Measurements from ENCODE around the gene USPL1.

Gene USPL1

GRCh38 chr13:30664689-30665275 lies 47.1 kb downstream of the USPL1 start:
- Histone ChIP-seq H3K4me1 (ENCODE audit: control extremely low read depth in 1 of 4, control insufficient read depth in 4 of 4, insufficient read depth in 4 of 4, low read length in 3 of 4) (peaks cover 0 to 21% (median 10%) of the 10 kb centered on the region in 4 experiments), H3K4me3 (ENCODE audit: control insufficient read depth in 1 of 7, extremely low read depth in 1 of 7, insufficient read depth in 4 of 7, low read depth in 2 of 7, low read length in 6 of 7) (no peak overlapping the region), H3K9me3 (ENCODE audit: control extremely low read depth in 1 of 5, control insufficient read depth in 4 of 5, insufficient read depth in 2 of 5, low read depth in 1 of 5, low read length in 4 of 5) (no peaks in the 10 kb centered on the region), H3K36me3 (ENCODE audit: control insufficient read depth in 4 of 4, insufficient read depth in 4 of 4, low read length in 3 of 4) (peaks cover 0 to 2% (median 0%) of the 10 kb centered on the region in 4 experiments), H3K27ac (ENCODE audit: insufficient read depth in 1 of 2, low read depth in 1 of 2, low read length in 2 of 2, poor library complexity in 1 of 2, severe bottlenecking in 2 of 2) (no peak overlapping the region), H3K27me3 (replicated peaks in 2 of 5; ENCODE audit: control insufficient read depth in 4 of 5, insufficient read depth in 5 of 5, low read length in 4 of 5) (no peaks in the 10 kb centered on the region)
- CTCF ChIA-PET = interaction anchor here (1.0 to 1.2 kb wide), 4 partner anchors 12 to 76 kb away, joined by 3 to 4 read pairs (median 3); no protein-coding TSS in a partner anchor
- POLR2A ChIA-PET = no interaction called here
- peak in 1 of 3 donors; percentile 27 for DNase-seq
- 100% methylated on average over 4 of the region's 4 CpGs for WGBS (ENCODE audit: insufficient coverage)

GRCh38 chr13:30665638-30666037 lies 47.9 kb downstream of the USPL1 start:
- Histone ChIP-seq H3K4me3 (ENCODE audit: control insufficient read depth in 1 of 7, extremely low read depth in 1 of 7, insufficient read depth in 4 of 7, low read depth in 2 of 7, low read length in 6 of 7) (no peak overlapping the region), H3K4me1 (ENCODE audit: control extremely low read depth in 1 of 4, control insufficient read depth in 4 of 4, insufficient read depth in 4 of 4, low read length in 3 of 4) (peaks cover 0 to 21% (median 10%) of the 10 kb centered on the region in 4 experiments), H3K36me3 (ENCODE audit: control insufficient read depth in 4 of 4, insufficient read depth in 4 of 4, low read length in 3 of 4) (no peaks in the 10 kb centered on the region), H3K9me3 (ENCODE audit: control extremely low read depth in 1 of 5, control insufficient read depth in 4 of 5, insufficient read depth in 2 of 5, low read depth in 1 of 5, low read length in 4 of 5) (no peaks in the 10 kb centered on the region), H3K27me3 (replicated peaks in 2 of 5; ENCODE audit: control insufficient read depth in 4 of 5, insufficient read depth in 5 of 5, low read length in 4 of 5) (no peaks in the 10 kb centered on the region), H3K27ac (ENCODE audit: insufficient read depth in 1 of 2, low read depth in 1 of 2, low read length in 2 of 2, poor library complexity in 1 of 2, severe bottlenecking in 2 of 2) (no peak overlapping the region)
- CTCF ChIA-PET = interaction anchor here (1.0 to 1.2 kb wide), 4 partner anchors 13 to 75 kb away, joined by 3 to 4 read pairs (median 3); no protein-coding TSS in a partner anchor
- POLR2A ChIA-PET = no interaction called here
- 0% methylated on average over 1 of the region's 1 CpG for WGBS (ENCODE audit: insufficient coverage)
- no peak for DNase-seq

- 96% methylated on average over 8 of the region's 8 CpGs for WGBS (ENCODE audit: insufficient coverage)
- Histone ChIP-seq H3K27me3 (replicated peaks in 2 of 5; ENCODE audit: control insufficient read depth in 4 of 5, insufficient read depth in 5 of 5, low read length in 4 of 5) (no peaks in the 10 kb centered on the region), H3K4me1 (ENCODE audit: control extremely low read depth in 1 of 4, control insufficient read depth in 4 of 4, insufficient read depth in 4 of 4, low read length in 3 of 4) (peaks cover 0 to 21% (median 10%) of the 10 kb centered on the region in 4 experiments), H3K36me3 (ENCODE audit: control insufficient read depth in 4 of 4, insufficient read depth in 4 of 4, low read length in 3 of 4) (no peaks in the 10 kb centered on the region), H3K27ac (ENCODE audit: insufficient read depth in 1 of 2, low read depth in 1 of 2, low read length in 2 of 2, poor library complexity in 1 of 2, severe bottlenecking in 2 of 2) (no peak overlapping the region), H3K9me3 (ENCODE audit: control extremely low read depth in 1 of 5, control insufficient read depth in 4 of 5, insufficient read depth in 2 of 5, low read depth in 1 of 5, low read length in 4 of 5) (no peaks in the 10 kb centered on the region), H3K4me3 (ENCODE audit: control insufficient read depth in 1 of 7, extremely low read depth in 1 of 7, insufficient read depth in 4 of 7, low read depth in 2 of 7, low read length in 6 of 7) (no peak overlapping the region)
- ChIA-PET POLR2A (no interaction called here), CTCF (interaction anchor here (1.2 kb wide), 2 partner anchors 13 to 22 kb away, joined by 3 to 4 read pairs; no protein-coding TSS in a partner anchor)
- no peak for DNase-seq
Observed at GRCh38 chr13:30666113-30666512, 48.4 kb downstream of the USPL1 start.

- ChIA-PET CTCF (interaction anchor here (1.0 kb wide), 1 partner anchor 9 kb away, joined by 3 read pairs; no protein-coding TSS in a partner anchor), POLR2A (interaction anchor here (0.7 kb wide), 1 partner anchor 26 kb away, joined by 3 read pairs; no protein-coding TSS in a partner anchor)
- Histone ChIP-seq H3K36me3 (ENCODE audit: control insufficient read depth in 4 of 4, insufficient read depth in 4 of 4, low read length in 3 of 4) (no peaks in the 10 kb centered on the region), H3K4me1 (ENCODE audit: control extremely low read depth in 1 of 4, control insufficient read depth in 4 of 4, insufficient read depth in 4 of 4, low read length in 3 of 4) (peaks cover 0 to 21% (median 10%) of the 10 kb centered on the region in 4 experiments), H3K27me3 (replicated peaks in 2 of 5; ENCODE audit: control insufficient read depth in 4 of 5, insufficient read depth in 5 of 5, low read length in 4 of 5) (no peaks in the 10 kb centered on the region), H3K4me3 (ENCODE audit: control insufficient read depth in 1 of 7, extremely low read depth in 1 of 7, insufficient read depth in 4 of 7, low read depth in 2 of 7, low read length in 6 of 7) (no peak overlapping the region), H3K27ac (ENCODE audit: insufficient read depth in 1 of 2, low read depth in 1 of 2, low read length in 2 of 2, poor library complexity in 1 of 2, severe bottlenecking in 2 of 2) (no peak overlapping the region), H3K9me3 (ENCODE audit: control extremely low read depth in 1 of 5, control insufficient read depth in 4 of 5, insufficient read depth in 2 of 5, low read depth in 1 of 5, low read length in 4 of 5) (no peaks in the 10 kb centered on the region)
- no CpG with 5 or more reads among the region's 4 CpGs for WGBS (ENCODE audit: insufficient coverage)
- no peak for DNase-seq
Observed at GRCh38 chr13:30667014-30667413, 49.3 kb downstream of the USPL1 start.

- no peaks in the 10 kb centered on the region for H3K9me3 ChIP-seq (ENCODE audit: control extremely low read depth in 1 of 5, control insufficient read depth in 4 of 5, insufficient read depth in 2 of 5, low read depth in 1 of 5, low read length in 4 of 5)
- H3K4me3 ChIP-seq (ENCODE audit: control insufficient read depth in 1 of 7, extremely low read depth in 1 of 7, insufficient read depth in 4 of 7, low read depth in 2 of 7, low read length in 6 of 7) = no peak overlapping the region
- no peaks in the 10 kb centered on the region for H3K36me3 ChIP-seq (ENCODE audit: control insufficient read depth in 4 of 4, insufficient read depth in 4 of 4, low read length in 3 of 4)
- no peaks in the 10 kb centered on the region for H3K27me3 ChIP-seq (replicated peaks in 2 of 5; ENCODE audit: control insufficient read depth in 4 of 5, insufficient read depth in 5 of 5, low read length in 4 of 5)
- no peak overlapping the region for H3K27ac ChIP-seq (ENCODE audit: insufficient read depth in 1 of 2, low read depth in 1 of 2, low read length in 2 of 2, poor library complexity in 1 of 2, severe bottlenecking in 2 of 2)
- peaks cover 0 to 18% (median 6%) of the 10 kb centered on the region in 4 experiments for H3K4me1 ChIP-seq (ENCODE audit: control extremely low read depth in 1 of 4, control insufficient read depth in 4 of 4, insufficient read depth in 4 of 4, low read length in 3 of 4)
- 95% methylated on average over 4 of the region's 4 CpGs for WGBS (ENCODE audit: insufficient coverage)
- DNase-seq = no peak
- CTCF ChIA-PET = interaction anchor here (0.6 to 1.7 kb wide), 2 partner anchors 137 to 142 kb away, joined by 3 to 4 read pairs; no protein-coding TSS in a partner anchor
- POLR2A ChIA-PET = interaction anchor here (1.0 kb wide), 1 partner anchor 135 kb away, joined by 3 read pairs; no protein-coding TSS in a partner anchor
Observed at GRCh38 chr13:30668312-30668711, 50.6 kb downstream of the USPL1 start.

GRCh38 chr13:30671271-30671815 lies 53.6 kb downstream of the USPL1 start:
- peaks cover 0 to 10% (median 6%) of the 10 kb centered on the region in 4 experiments for H3K4me1 ChIP-seq (ENCODE audit: control extremely low read depth in 1 of 4, control insufficient read depth in 4 of 4, insufficient read depth in 4 of 4, low read length in 3 of 4)
- no peaks in the 10 kb centered on the region for H3K36me3 ChIP-seq (ENCODE audit: control insufficient read depth in 4 of 4, insufficient read depth in 4 of 4, low read length in 3 of 4)
- CTCF ChIA-PET = interaction anchor here (0.8 to 2.7 kb wide), 3 partner anchors 13 to 135 kb away, joined by 3 to 9 read pairs (median 4); no protein-coding TSS in a partner anchor
- no peak for DNase-seq
- H3K4me3 ChIP-seq (ENCODE audit: control insufficient read depth in 1 of 7, extremely low read depth in 1 of 7, insufficient read depth in 4 of 7, low read depth in 2 of 7, low read length in 6 of 7) = no peak overlapping the region
- no peak overlapping the region for H3K27ac ChIP-seq (ENCODE audit: insufficient read depth in 1 of 2, low read depth in 1 of 2, low read length in 2 of 2, poor library complexity in 1 of 2, severe bottlenecking in 2 of 2)
- no peaks in the 10 kb centered on the region for H3K9me3 ChIP-seq (ENCODE audit: control extremely low read depth in 1 of 5, control insufficient read depth in 4 of 5, insufficient read depth in 2 of 5, low read depth in 1 of 5, low read length in 4 of 5)
- H3K27me3 ChIP-seq (replicated peaks in 2 of 5; ENCODE audit: control insufficient read depth in 4 of 5, insufficient read depth in 5 of 5, low read length in 4 of 5) = no peaks in the 10 kb centered on the region
- POLR2A ChIA-PET = no interaction called here
- WGBS (ENCODE audit: insufficient coverage) = 93% methylated on average over 5 of the region's 6 CpGs
